ENCODE data around the gene CACNA2D3.

CACNA2D3 gene

GRCh38 chr3:55118451-55118850 is 996.1 kb downstream of the CACNA2D3 start:
- no peak for DNase-seq (ENCODE audit: low read depth, low spot score)
- H3K27ac ChIP-seq: no peak overlapping the region

- H3K27ac ChIP-seq: no peak overlapping the region
- no peak for DNase-seq (ENCODE audit: low read depth, low spot score)
These were observed 996.9 kb downstream of the CACNA2D3 start for GRCh38 chr3:55119268-55119667.

GRCh38 chr3:55122312-55122711 is 1000.0 kb downstream of the CACNA2D3 start:
- no peak for DNase-seq (ENCODE audit: low read depth, low spot score)
- H3K27ac ChIP-seq: no peak overlapping the region
